Measurements from ENCODE around the gene IPO5.
"Not testable (repeated sequence)": the region's sequence is repeated elsewhere in the genome, so short reads cannot be mapped to it uniquely, and the experiment has no call there.

Gene IPO5

DNA sequence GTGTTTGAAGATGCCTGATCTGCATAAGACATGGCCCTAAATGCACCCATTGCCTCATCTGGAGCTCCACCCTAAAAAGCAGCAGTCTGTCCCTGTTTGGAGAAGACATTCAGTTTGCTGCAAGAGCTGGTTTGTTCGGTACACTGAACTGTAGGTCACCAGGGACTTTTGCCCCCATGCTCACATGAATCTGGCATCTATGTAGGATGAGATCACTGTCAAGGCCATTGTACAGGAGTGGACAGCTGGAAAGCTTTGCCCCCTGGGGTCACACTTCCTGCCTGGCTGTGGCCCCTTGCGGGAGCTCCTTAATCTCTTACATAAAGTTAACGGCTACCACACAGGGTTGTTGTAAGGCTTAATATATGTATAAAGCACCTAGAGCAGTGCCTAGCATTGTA, 73.0 kb downstream of the IPO5 start:
- Histone ChIP-seq H3K27me3 (ENCODE audit: control insufficient read depth in 5 of 5, insufficient read depth in 4 of 5, low read length in 5 of 5) (no peaks in the 10 kb centered on the region), H3K9ac (ENCODE audit: low read length in 5 of 5) (peak overlapping the region in 1 of 5 donors; percentile 1), H3K9me3 (ENCODE audit: control insufficient read depth in 5 of 5, low read length in 5 of 5) (no peaks in the 10 kb centered on the region), H3K4me1 (ENCODE audit: control insufficient read depth in 5 of 5, insufficient read depth in 5 of 5, low read length in 5 of 5) (peaks cover 0 to 9% (median 6%) of the 10 kb centered on the region in 5 donors), H3K36me3 (ENCODE audit: control insufficient read depth in 5 of 5, insufficient read depth in 5 of 5, low read length in 5 of 5) (peaks cover 0 to 14% (median 13%) of the 10 kb centered on the region in 5 donors), H3K4me3 (ENCODE audit: low read depth in 1 of 5, low read length in 5 of 5) (no peak overlapping the region), H3K27ac (ENCODE audit: low read depth, low read length) (no peak overlapping the region)

DNA sequence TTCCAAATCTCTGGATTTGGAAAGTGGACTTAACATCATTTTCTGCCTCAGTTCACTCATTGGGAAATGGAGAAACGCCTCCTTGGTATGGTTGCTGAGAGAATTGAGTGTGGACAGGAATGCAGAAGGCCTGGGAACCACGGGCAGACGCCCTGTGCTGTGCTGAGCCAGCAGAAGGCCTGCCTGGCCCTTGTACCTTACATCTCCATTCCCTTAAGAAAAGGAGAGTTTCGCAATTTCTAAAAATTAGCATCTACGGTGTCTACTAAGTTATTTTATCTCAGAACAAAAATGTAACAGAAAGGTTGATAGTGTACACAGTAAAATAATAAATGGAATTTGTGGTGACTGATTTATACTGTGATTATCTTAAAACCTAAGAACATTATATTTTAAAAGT, 78.7 kb downstream of the IPO5 start:
- Histone ChIP-seq H3K9me3 (ENCODE audit: control insufficient read depth in 5 of 5, low read length in 5 of 5) (no peaks in the 10 kb centered on the region), H3K4me1 (ENCODE audit: control insufficient read depth in 5 of 5, insufficient read depth in 5 of 5, low read length in 5 of 5) (peaks cover 0 to 10% (median 7%) of the 10 kb centered on the region in 5 donors), H3K27me3 (ENCODE audit: control insufficient read depth in 5 of 5, insufficient read depth in 4 of 5, low read length in 5 of 5) (no peaks in the 10 kb centered on the region)

DNA sequence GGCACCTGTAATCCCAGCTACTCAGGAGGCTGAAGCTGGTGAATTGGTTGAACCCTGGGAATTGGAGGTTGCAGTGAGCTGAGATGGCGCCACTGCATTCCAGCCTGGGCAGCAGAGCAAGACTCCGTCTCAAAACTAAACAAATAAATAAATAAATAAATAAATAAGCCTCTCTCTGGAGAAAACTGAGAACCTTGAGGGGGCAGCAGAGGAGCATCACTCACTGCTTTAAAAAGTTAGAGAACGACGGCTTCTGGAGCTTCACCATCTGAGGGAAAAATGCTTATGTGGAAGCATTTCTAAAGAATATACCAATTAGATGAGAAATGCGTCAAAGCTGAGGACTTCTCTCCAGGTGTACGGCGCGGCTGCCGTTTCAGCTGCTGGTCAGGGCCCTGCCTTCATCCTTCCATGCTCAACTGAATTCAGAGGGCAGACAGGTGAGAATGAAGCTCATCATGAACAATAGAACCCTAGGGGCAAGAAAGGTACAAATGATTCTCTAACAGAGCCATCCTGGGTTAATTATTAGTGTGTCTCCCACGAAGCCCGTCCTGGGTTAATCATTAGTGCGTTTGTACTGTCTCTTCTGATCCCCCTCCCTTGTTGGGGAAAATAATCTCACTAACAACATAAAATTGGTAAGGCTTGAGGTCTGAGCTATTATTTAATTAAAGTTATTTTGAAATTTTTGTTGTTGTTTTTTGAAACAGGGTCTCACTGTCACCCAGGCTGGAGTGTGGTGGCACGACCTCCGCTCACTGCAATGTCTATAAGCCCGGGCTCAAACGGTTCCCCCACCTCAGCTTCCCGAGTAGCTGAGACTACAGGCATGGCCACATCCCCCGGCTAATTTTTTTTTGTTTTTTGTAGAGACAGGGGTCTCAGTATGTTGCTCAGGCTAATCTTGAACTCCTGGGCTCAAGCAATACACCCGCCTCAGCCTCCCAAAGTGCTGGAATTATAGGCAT, 80.1 kb downstream of the IPO5 start:
- H3K27ac ChIP-seq (ENCODE audit: low read depth, low read length): no peak overlapping the region
- no peak overlapping the region for H3K4me3 ChIP-seq (ENCODE audit: low read depth in 1 of 5, low read length in 5 of 5)
- H3K27me3 ChIP-seq (ENCODE audit: control insufficient read depth in 5 of 5, insufficient read depth in 4 of 5, low read length in 5 of 5): no peaks in the 10 kb centered on the region
- no peak overlapping the region for H3K9ac ChIP-seq (ENCODE audit: low read length in 5 of 5)
- H3K36me3 ChIP-seq (ENCODE audit: control insufficient read depth in 5 of 5, insufficient read depth in 5 of 5, low read length in 5 of 5): no peaks in the 10 kb centered on the region
- no peaks in the 10 kb centered on the region for H3K9me3 ChIP-seq (ENCODE audit: control insufficient read depth in 5 of 5, low read length in 5 of 5)
- peaks cover 0 to 10% (median 7%) of the 10 kb centered on the region in 5 donors for H3K4me1 ChIP-seq (ENCODE audit: control insufficient read depth in 5 of 5, insufficient read depth in 5 of 5, low read length in 5 of 5)

More for the DNA sequence above, 78.7 kb downstream of the IPO5 start:
- Histone ChIP-seq H3K4me3 (ENCODE audit: low read depth in 1 of 5, low read length in 5 of 5) (no peak overlapping the region), H3K36me3 (ENCODE audit: control insufficient read depth in 5 of 5, insufficient read depth in 5 of 5, low read length in 5 of 5) (no peaks in the 10 kb centered on the region), H3K9ac (ENCODE audit: low read length in 5 of 5) (no peak overlapping the region), H3K27ac (ENCODE audit: low read depth, low read length) (no peak overlapping the region)

DNA sequence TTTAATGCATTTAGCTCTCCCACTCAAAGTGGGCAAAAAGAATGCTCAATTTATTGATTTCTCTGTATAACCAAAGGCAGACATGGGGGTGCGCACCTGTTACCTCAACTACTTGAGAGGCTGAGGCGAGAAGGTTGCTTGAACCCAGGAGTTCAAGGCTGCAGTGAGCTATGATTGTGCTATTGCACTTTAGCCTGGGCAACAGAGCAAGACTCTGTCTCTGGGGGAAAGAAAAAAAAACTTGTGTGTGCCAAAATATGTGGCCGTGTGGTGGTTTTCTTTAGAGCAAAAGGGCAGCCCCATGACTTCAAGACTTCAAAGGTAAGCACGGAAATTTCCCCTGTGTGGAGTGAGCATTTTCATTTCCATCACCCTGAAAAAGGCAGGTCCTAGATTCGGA, 81.9 kb downstream of the IPO5 start:
- Histone ChIP-seq H3K9me3 (ENCODE audit: control insufficient read depth in 5 of 5, low read length in 5 of 5) (no peaks in the 10 kb centered on the region), H3K4me1 (ENCODE audit: control insufficient read depth in 5 of 5, insufficient read depth in 5 of 5, low read length in 5 of 5) (peaks cover 0 to 10% (median 7%) of the 10 kb centered on the region in 5 donors), H3K36me3 (ENCODE audit: control insufficient read depth in 5 of 5, insufficient read depth in 5 of 5, low read length in 5 of 5) (no peaks in the 10 kb centered on the region), H3K9ac (ENCODE audit: low read length in 5 of 5) (no peak overlapping the region), H3K4me3 (ENCODE audit: low read depth in 1 of 5, low read length in 5 of 5) (no peak overlapping the region), H3K27ac (ENCODE audit: low read depth, low read length) (no peak overlapping the region), H3K27me3 (ENCODE audit: control insufficient read depth in 5 of 5, insufficient read depth in 4 of 5, low read length in 5 of 5) (no peaks in the 10 kb centered on the region)

DNA sequence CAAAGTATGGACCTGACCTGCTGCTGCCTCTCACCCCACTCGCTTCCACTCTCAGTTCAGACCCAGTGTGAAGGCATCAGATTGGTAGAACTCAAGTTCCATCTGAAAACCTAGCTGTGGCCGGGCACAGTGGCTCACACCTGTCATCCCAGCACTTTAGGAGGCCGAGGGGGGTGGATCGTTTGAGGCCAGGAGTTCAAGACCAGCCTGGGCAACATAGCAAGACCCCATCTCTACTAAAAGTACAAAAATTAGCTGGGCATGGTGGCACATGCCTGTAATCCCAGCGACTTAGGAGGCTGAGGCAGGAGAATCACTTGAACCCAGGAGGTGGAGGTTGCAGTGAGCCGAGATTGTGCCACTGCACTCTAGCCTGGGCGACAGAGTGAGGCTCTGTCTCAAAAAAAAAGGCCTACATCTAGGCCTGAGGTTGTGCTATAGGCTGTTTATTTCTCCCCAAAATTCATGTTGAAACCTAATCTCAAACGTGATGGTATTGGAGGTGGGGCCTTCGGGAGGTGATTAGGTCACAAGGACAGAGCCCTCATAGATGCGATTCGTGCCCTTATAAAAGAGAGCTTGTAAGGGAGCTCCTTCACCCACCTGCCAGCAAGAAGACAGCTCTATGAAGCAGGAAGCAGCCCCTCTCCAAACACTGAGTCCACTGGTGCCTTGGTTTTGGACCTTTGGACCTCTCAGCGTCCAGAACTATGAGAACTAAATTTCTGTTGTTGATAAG, 83.3 kb downstream of the IPO5 start:
- H3K36me3 ChIP-seq (ENCODE audit: control insufficient read depth in 5 of 5, insufficient read depth in 5 of 5, low read length in 5 of 5); H3K27me3 ChIP-seq (ENCODE audit: control insufficient read depth in 5 of 5, insufficient read depth in 4 of 5, low read length in 5 of 5); H3K9me3 ChIP-seq (ENCODE audit: control insufficient read depth in 5 of 5, low read length in 5 of 5); H3K27ac ChIP-seq (ENCODE audit: low read depth, low read length); H3K4me3 ChIP-seq (ENCODE audit: low read depth in 1 of 5, low read length in 5 of 5); H3K9ac ChIP-seq (ENCODE audit: low read length in 5 of 5): not testable (repeated sequence)
- H3K4me1 ChIP-seq (ENCODE audit: control insufficient read depth in 5 of 5, insufficient read depth in 5 of 5, low read length in 5 of 5): peaks cover 0 to 10% (median 7%) of the 10 kb centered on the region in 5 donors

DNA sequence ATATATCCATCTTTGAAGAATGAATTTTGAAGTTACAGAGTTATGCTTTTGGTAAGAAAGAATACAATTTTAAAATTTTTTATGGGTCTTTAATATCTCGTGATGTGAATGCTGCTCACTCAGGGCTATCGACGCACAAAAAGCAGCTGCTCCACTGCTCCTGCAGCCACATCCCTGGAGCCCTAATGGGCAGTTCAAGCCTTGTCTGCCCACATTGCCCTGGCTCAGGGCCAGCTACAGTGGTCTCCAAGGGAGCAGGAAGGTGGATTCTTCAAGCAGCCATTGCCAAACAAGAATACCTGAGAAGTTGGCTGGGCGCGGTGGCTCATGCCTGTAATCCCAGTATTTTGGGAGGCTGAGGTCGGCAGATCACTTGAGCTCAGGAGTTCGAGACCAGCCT, 85.8 kb downstream of the IPO5 start:
- Histone ChIP-seq H3K27ac (ENCODE audit: low read depth, low read length) (no peak overlapping the region), H3K4me1 (ENCODE audit: control insufficient read depth in 5 of 5, insufficient read depth in 5 of 5, low read length in 5 of 5) (peaks cover 0 to 10% (median 7%) of the 10 kb centered on the region in 5 donors), H3K36me3 (ENCODE audit: control insufficient read depth in 5 of 5, insufficient read depth in 5 of 5, low read length in 5 of 5) (no peaks in the 10 kb centered on the region), H3K27me3 (ENCODE audit: control insufficient read depth in 5 of 5, insufficient read depth in 4 of 5, low read length in 5 of 5) (no peaks in the 10 kb centered on the region), H3K4me3 (ENCODE audit: low read depth in 1 of 5, low read length in 5 of 5) (no peak overlapping the region), H3K9me3 (ENCODE audit: control insufficient read depth in 5 of 5, low read length in 5 of 5) (no peaks in the 10 kb centered on the region), H3K9ac (ENCODE audit: low read length in 5 of 5) (no peak overlapping the region)

DNA sequence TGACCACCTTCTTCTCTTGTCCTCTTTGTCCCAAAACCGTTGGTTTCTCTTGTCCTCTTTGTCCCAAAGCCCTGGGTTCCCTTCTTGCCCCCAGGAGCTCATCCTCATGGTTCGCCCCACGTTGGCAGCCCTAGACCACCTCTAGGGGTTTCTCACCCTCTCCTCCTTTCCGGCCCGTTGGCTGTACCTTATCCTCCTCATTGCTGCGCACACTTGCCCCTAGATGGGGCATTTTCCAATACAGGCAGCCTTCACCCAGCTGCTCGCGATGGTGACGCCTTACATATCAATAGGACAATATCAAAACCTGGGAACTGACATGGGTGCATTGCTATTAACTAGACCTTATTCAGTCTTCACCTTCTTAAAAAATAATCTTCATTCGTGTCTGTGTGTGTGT, 86.5 kb downstream of the IPO5 start:
- no peaks in the 10 kb centered on the region for H3K9me3 ChIP-seq (ENCODE audit: control insufficient read depth in 5 of 5, low read length in 5 of 5)
- H3K4me3 ChIP-seq (ENCODE audit: low read depth in 1 of 5, low read length in 5 of 5): no peak overlapping the region
- no peaks in the 10 kb centered on the region for H3K36me3 ChIP-seq (ENCODE audit: control insufficient read depth in 5 of 5, insufficient read depth in 5 of 5, low read length in 5 of 5)
- no peak overlapping the region for H3K9ac ChIP-seq (ENCODE audit: low read length in 5 of 5)
- no peak overlapping the region for H3K27ac ChIP-seq (ENCODE audit: low read depth, low read length)
- no peaks in the 10 kb centered on the region for H3K27me3 ChIP-seq (ENCODE audit: control insufficient read depth in 5 of 5, insufficient read depth in 4 of 5, low read length in 5 of 5)
- peaks cover 0 to 7% (median 7%) of the 10 kb centered on the region in 5 donors for H3K4me1 ChIP-seq (ENCODE audit: control insufficient read depth in 5 of 5, insufficient read depth in 5 of 5, low read length in 5 of 5)

DNA sequence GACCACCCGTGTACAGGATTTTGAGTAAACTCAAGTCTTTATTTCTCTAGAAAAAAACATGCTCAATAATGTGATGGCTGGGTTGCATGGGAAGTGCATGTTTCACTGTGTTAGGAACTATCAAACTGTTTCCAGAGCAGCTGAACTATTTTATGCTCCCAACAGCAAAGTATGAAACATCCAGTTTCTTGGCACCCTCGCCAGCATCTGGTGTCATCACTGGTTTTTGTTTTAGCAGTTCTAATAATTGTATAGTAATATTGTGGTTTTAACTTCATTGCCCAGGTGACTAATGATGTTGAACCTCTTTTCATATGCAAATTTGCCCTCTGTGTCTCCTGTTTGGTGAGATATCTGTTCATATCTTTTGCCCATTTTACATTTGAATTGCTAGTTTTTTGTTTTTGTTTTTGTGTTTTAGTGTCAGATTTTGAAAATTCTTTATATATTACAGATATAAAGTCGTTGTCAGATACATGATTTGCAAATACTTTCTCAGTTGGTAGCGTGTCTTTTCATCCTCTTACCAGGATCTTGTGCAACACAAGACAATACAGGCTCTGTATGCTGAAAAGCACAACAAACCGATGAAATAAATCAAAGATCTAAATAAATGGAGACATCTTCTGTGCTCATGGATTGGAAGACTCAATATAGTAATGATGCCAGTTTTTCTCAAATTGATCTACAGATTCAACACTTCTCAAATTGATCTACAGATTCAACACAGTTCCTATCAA, 87.8 kb downstream of the IPO5 start:
- Histone ChIP-seq H3K27ac (ENCODE audit: low read depth, low read length) (no peak overlapping the region), H3K9ac (ENCODE audit: low read length in 5 of 5) (no peak overlapping the region), H3K27me3 (ENCODE audit: control insufficient read depth in 5 of 5, insufficient read depth in 4 of 5, low read length in 5 of 5) (no peaks in the 10 kb centered on the region), H3K4me3 (ENCODE audit: low read depth in 1 of 5, low read length in 5 of 5) (no peak overlapping the region), H3K36me3 (ENCODE audit: control insufficient read depth in 5 of 5, insufficient read depth in 5 of 5, low read length in 5 of 5) (no peaks in the 10 kb centered on the region), H3K4me1 (ENCODE audit: control insufficient read depth in 5 of 5, insufficient read depth in 5 of 5, low read length in 5 of 5) (no peaks in the 10 kb centered on the region), H3K9me3 (ENCODE audit: control insufficient read depth in 5 of 5, low read length in 5 of 5) (no peaks in the 10 kb centered on the region)

DNA sequence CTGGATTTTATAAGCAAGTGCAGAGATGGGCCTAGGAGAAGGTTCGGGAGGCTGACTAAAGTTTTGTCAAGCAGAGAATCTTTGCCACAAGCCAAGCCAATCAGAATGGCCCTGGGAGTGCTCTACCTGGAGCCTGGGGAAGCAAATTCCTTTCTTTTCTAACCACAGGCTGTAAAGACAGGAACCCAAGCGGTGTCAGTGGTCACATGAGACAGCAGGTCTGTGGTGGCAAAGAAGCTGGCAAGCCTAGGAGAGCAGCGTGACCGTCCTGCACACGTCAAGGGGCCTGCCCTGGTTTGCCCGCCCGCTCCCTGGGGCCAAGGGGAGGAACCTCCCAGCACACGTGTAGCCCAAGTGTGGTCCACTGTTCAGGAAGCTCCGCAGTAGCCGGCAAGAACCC, 90.8 kb downstream of the IPO5 start:
- H3K36me3 ChIP-seq (ENCODE audit: control insufficient read depth in 5 of 5, insufficient read depth in 5 of 5, low read length in 5 of 5): no peaks in the 10 kb centered on the region
- H3K9ac ChIP-seq (ENCODE audit: low read length in 5 of 5): no peak overlapping the region
- no peak overlapping the region for H3K27ac ChIP-seq (ENCODE audit: low read depth, low read length)
- H3K27me3 ChIP-seq (ENCODE audit: control insufficient read depth in 5 of 5, insufficient read depth in 4 of 5, low read length in 5 of 5): no peaks in the 10 kb centered on the region
- H3K9me3 ChIP-seq (ENCODE audit: control insufficient read depth in 5 of 5, low read length in 5 of 5): no peaks in the 10 kb centered on the region
- no peaks in the 10 kb centered on the region for H3K4me1 ChIP-seq (ENCODE audit: control insufficient read depth in 5 of 5, insufficient read depth in 5 of 5, low read length in 5 of 5)
- H3K4me3 ChIP-seq (ENCODE audit: low read depth in 1 of 5, low read length in 5 of 5): no peak overlapping the region

Data from subcutaneous abdominal adipose tissue (tissue), 5 donors.